Caco-2 (cell line): ENCODE data around the gene ZCCHC7. TPM values are rescaled to one million over a fixed set of nuclear protein-coding genes. Genes with fewer than 3 reads are reported as not detected.

Source experiments
- BruUV-seq: library from RNA; stranded (reverse); fragments of 400-500 nt; replicated peaks from 2 replicates; lab custom pipeline; 2021; lab: Mats Ljungman, UMichigan
- CTCF ChIA-PET: fragments of 300-600 bp; sonication (Branson Sonifier 250); formaldehyde crosslinking; loops from one replicate; lab custom pipeline; 2022; ENCODE audit warnings: antibody characterized with exemption; lab: Charles Lee
- POLR2A ChIA-PET: fragments of 300-600 bp; sonication (Branson Sonifier 250); formaldehyde crosslinking; loops from one replicate; lab custom pipeline; 2022; ENCODE audit warnings: antibody characterized with exemption; lab: Charles Lee
- DNase-seq, 2 experiments: peaks; one replicate each; pipeline versions ENCODE4 v3.0.0 to v3.0.0-alpha.2; 2020 to 2022
- H3K27me3 ChIP-seq: replicated peaks from 2 replicates; pipeline ENCODE4 v1.6.0; 2011; ENCODE audit warnings: low read length; ENCODE audit not compliant: control insufficient read depth, insufficient read depth
- H3K36me3 ChIP-seq: 2 replicates; pipeline ENCODE4 v1.5.1; 2011; ENCODE audit warnings: low read length; ENCODE audit not compliant: control insufficient read depth, insufficient read depth
- H3K4me1 ChIP-seq: fragments of 250-450 bp; sonication (Bioruptor Pico); 2 replicates; pipeline ENCODE4 v1.5.1; 2020; ENCODE audit warnings: mild to moderate bottlenecking
- H3K4me3 ChIP-seq: 2 replicates; pipeline ENCODE4 v1.5.1; 2011; ENCODE audit warnings: low read depth, mild to moderate bottlenecking, control low read depth, low read length
- H3K9me3 ChIP-seq: fragments of 250-450 bp; sonication (Bioruptor Pico); 2 replicates; pipeline ENCODE4 v1.5.1; 2020; ENCODE audit warnings: mild to moderate bottlenecking, moderate library complexity
- H3K27ac Mint-ChIP-seq: one replicate; pipeline ENCODE4 v1.8.0; 2022; ENCODE audit warnings: mixed read lengths; ENCODE audit not compliant: unreplicated experiment
- H3K27me3 Mint-ChIP-seq: one replicate; pipeline ENCODE4 v1.8.0; 2022; ENCODE audit warnings: mixed read lengths; ENCODE audit not compliant: insufficient read depth, unreplicated experiment
- H3K36me3 Mint-ChIP-seq: one replicate; pipeline ENCODE4 v1.8.0; 2022; ENCODE audit warnings: mild to moderate bottlenecking, mixed read lengths; ENCODE audit not compliant: insufficient read depth, unreplicated experiment
- H3K4me1 Mint-ChIP-seq: one replicate; pipeline ENCODE4 v1.8.0; 2022; ENCODE audit warnings: low read depth, mixed read lengths; ENCODE audit not compliant: unreplicated experiment
- H3K4me3 Mint-ChIP-seq: one replicate; pipeline ENCODE4 v1.8.0; 2022; ENCODE audit warnings: mild to moderate bottlenecking, moderate library complexity, mixed read lengths; ENCODE audit not compliant: unreplicated experiment
- H3K9me3 Mint-ChIP-seq: one replicate; pipeline ENCODE4 v1.8.0; 2022; ENCODE audit warnings: mixed read lengths; ENCODE audit not compliant: unreplicated experiment
- intact Hi-C: fragments of 100-400 bp; cut with micrococcal nuclease; formaldehyde crosslinking; loops from one replicate; pipeline ENCODE4 v1.10.0; 2022; ENCODE audit not compliant: unreplicated experiment
- total RNA-seq: library from RNA; stranded (reverse); gene quantifications from 2 replicates; pipeline ENCODE4 v1.2.3, GENCODE V29; 2022
- TF ChIP-seq, protein P1 (sequence below), 2 experiments: fragments of 200-600 bp in 1 of 2; IDR thresholded peaks; 1 replicate in 1 of 2; 2 replicates in 1 of 2; pipeline versions ENCODE4 v1.5.1 to v1.8.0; 2011 to 2022; ENCODE audit warnings: antibody characterized with exemption in 1 of 2, control low read depth in 1 of 2, inconsistent platforms in 1 of 2, low read depth in 1 of 2, low read length in 1 of 2, mild to moderate bottlenecking in 1 of 2, moderate library complexity in 1 of 2; ENCODE audit not compliant: insufficient read depth in 1 of 2, severe bottlenecking in 1 of 2, unreplicated experiment in 1 of 2

The ZCCHC7 gene
- total RNA-seq, 1 experiment from 2014 or later = 22.0 TPM

GRCh38 chr9:37126214-37126788, 5.9 kb downstream of the ZCCHC7 start:
- no peaks in the 10 kb centered on the region for H3K9me3 Mint-ChIP-seq
- TF ChIP-seq, protein P1, sequence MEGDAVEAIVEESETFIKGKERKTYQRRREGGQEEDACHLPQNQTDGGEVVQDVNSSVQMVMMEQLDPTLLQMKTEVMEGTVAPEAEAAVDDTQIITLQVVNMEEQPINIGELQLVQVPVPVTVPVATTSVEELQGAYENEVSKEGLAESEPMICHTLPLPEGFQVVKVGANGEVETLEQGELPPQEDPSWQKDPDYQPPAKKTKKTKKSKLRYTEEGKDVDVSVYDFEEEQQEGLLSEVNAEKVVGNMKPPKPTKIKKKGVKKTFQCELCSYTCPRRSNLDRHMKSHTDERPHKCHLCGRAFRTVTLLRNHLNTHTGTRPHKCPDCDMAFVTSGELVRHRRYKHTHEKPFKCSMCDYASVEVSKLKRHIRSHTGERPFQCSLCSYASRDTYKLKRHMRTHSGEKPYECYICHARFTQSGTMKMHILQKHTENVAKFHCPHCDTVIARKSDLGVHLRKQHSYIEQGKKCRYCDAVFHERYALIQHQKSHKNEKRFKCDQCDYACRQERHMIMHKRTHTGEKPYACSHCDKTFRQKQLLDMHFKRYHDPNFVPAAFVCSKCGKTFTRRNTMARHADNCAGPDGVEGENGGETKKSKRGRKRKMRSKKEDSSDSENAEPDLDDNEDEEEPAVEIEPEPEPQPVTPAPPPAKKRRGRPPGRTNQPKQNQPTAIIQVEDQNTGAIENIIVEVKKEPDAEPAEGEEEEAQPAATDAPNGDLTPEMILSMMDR (IDR thresholded peaks at IDR 0.05; ENCODE audit: insufficient read depth in 1 of 2, low read depth in 1 of 2, low read length in 1 of 2, severe bottlenecking in 1 of 2, unreplicated experiment in 1 of 2) = no peak
- ChIA-PET CTCF (no interaction called here), POLR2A (no interaction called here)
- intact Hi-C loops = loop anchor here (10.0 kb wide), 1 partner anchor 132 kb away; no protein-coding TSS in a partner anchor
- no peak overlapping the region for H3K27ac Mint-ChIP-seq
- peaks cover 11% of the 10 kb centered on the region for H3K36me3 Mint-ChIP-seq
- no peak overlapping the region for H3K4me3 Mint-ChIP-seq
- no TSS peak for BruUV-seq
- no peak for DNase-seq
- Histone ChIP-seq H3K27me3 (no peaks in the 10 kb centered on the region), H3K4me1 (no peaks in the 10 kb centered on the region), H3K4me3 (no peak overlapping the region), H3K36me3 (0 out of 2 replicates have a peak, but pooled peaks cover 2% of the 10 kb centered on the region), H3K9me3 (no peaks in the 10 kb centered on the region)
- peaks cover 10% of the 10 kb centered on the region for H3K4me1 Mint-ChIP-seq
- no peaks in the 10 kb centered on the region for H3K27me3 Mint-ChIP-seq

DNA sequence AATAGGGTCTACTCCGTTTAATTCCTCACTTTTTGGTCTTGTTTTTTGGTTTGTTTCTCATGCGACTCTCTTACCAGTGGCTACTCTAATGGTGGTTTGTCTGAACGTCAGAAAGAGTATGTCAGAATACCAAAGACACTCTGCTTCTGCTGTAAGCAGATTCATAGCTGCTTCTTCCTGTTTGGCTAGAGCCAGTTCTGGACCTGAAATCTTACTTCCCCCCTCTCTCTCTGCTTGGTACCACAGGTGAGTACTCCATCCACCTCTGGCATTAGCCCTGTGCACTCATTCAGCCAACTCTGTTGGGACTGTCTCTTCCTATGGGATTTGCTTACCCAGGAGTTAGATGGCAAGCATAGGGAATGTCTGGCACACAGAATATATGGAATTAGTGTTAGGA, 6.6 kb downstream of the ZCCHC7 start:
- no peaks in the 10 kb centered on the region for H3K27me3 Mint-ChIP-seq
- intact Hi-C loops = loop anchor here (10.0 kb wide), 1 partner anchor 132 kb away; no protein-coding TSS in a partner anchor
- no peaks in the 10 kb centered on the region for H3K9me3 Mint-ChIP-seq
- Histone ChIP-seq H3K4me1 (no peaks in the 10 kb centered on the region), H3K9me3 (no peaks in the 10 kb centered on the region), H3K36me3 (0 out of 2 replicates have a peak, but pooled peaks cover 2% of the 10 kb centered on the region), H3K4me3 (no peak overlapping the region), H3K27me3 (no peaks in the 10 kb centered on the region)
- H3K4me1 Mint-ChIP-seq = peaks cover 3% of the 10 kb centered on the region
- peaks cover 11% of the 10 kb centered on the region for H3K36me3 Mint-ChIP-seq
- no peak overlapping the region for H3K27ac Mint-ChIP-seq
- POLR2A ChIA-PET = no interaction called here
- CTCF ChIA-PET = no interaction called here
- BruUV-seq = no TSS peak
- TF ChIP-seq, protein P1 (IDR thresholded peaks at IDR 0.05; ENCODE audit: insufficient read depth in 1 of 2, low read depth in 1 of 2, low read length in 1 of 2, severe bottlenecking in 1 of 2, unreplicated experiment in 1 of 2) = no peak
- H3K4me3 Mint-ChIP-seq = no peak overlapping the region
- DNase-seq = no peak

- TF ChIP-seq, protein P1 (IDR thresholded peaks at IDR 0.05; ENCODE audit: insufficient read depth in 1 of 2, low read depth in 1 of 2, low read length in 1 of 2, severe bottlenecking in 1 of 2, unreplicated experiment in 1 of 2) = no peak
- ChIA-PET POLR2A (no interaction called here), CTCF (no interaction called here)
- H3K4me3 Mint-ChIP-seq = no peak overlapping the region
- H3K4me1 ChIP-seq = no peaks in the 10 kb centered on the region
- intact Hi-C loops = loop anchor here (10.0 kb wide), 1 partner anchor 133 kb away; no protein-coding TSS in a partner anchor
- 0 out of 2 replicates have a peak, but pooled peaks cover 2% of the 10 kb centered on the region for H3K36me3 ChIP-seq
- no peak for DNase-seq
- no peak overlapping the region for H3K27ac Mint-ChIP-seq
- H3K27me3 Mint-ChIP-seq = no peaks in the 10 kb centered on the region
- H3K4me1 Mint-ChIP-seq = no peaks in the 10 kb centered on the region
- no TSS peak for BruUV-seq
- H3K9me3 ChIP-seq = no peaks in the 10 kb centered on the region
- H3K36me3 Mint-ChIP-seq = peaks cover 21% of the 10 kb centered on the region
- no peaks in the 10 kb centered on the region for H3K9me3 Mint-ChIP-seq
- no peaks in the 10 kb centered on the region for H3K27me3 ChIP-seq
- H3K4me3 ChIP-seq = no peak overlapping the region
Measured at GRCh38 chr9:37128051-37128450, 7.7 kb downstream of the ZCCHC7 start.
